ENCODE measurements around the gene CCDC200.
A peak's percentile ranks its signal among the peaks of the same experiment; 100 is the strongest.

CCDC200 gene

DNA sequence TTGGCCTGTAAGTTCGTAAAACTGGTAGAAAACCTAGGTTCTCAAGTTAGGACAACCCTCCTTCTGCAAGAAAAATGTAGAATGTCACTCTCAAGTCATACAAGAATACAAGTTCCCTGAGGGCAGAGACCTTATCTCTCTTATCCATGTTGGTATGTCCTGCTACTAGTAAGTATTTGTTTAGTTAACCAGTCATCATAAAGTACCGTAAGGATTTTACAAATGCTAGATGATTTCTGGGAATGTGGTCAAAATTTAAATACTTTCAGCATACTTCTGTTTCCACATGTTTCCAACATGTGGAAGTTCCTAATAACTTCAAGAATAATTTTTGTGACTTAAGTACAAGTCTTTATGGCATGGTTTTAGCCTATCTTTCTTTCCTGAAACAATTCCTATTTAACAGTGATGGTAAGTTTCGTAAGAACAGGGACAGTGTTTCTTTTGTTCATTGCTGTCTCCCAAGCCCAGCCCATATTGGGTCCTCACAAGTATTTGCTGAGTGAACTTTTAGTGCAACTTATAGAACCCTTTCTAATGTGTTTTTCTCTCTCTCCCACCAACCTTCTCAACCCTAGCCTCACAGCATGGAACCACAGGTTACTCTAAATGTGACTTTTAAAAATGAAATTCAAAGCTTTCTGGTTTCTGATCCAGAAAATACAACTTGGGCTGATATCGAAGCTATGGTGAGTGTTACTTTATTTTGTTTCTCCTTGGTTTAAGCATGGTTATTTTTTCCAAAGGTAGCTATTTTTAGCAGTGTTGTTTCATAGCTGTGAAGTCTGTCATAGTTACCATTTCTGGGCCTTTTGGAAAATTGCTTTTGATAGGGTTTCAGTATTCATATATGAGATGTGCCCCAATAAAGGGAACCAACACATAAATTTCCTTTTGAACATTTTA lies 53.0 kb downstream of the CCDC200 start:
- TF ChIP-seq, protein P1, sequence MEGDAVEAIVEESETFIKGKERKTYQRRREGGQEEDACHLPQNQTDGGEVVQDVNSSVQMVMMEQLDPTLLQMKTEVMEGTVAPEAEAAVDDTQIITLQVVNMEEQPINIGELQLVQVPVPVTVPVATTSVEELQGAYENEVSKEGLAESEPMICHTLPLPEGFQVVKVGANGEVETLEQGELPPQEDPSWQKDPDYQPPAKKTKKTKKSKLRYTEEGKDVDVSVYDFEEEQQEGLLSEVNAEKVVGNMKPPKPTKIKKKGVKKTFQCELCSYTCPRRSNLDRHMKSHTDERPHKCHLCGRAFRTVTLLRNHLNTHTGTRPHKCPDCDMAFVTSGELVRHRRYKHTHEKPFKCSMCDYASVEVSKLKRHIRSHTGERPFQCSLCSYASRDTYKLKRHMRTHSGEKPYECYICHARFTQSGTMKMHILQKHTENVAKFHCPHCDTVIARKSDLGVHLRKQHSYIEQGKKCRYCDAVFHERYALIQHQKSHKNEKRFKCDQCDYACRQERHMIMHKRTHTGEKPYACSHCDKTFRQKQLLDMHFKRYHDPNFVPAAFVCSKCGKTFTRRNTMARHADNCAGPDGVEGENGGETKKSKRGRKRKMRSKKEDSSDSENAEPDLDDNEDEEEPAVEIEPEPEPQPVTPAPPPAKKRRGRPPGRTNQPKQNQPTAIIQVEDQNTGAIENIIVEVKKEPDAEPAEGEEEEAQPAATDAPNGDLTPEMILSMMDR (conservative IDR thresholded peaks at IDR 0.05; ENCODE audit: low read depth, low read length), result no peak
- no peak overlapping the region for H3K4me3 ChIP-seq (ENCODE audit: low read depth, low read length)
- DNase-seq (ENCODE audit: low read depth), result peak; percentile 78

DNA sequence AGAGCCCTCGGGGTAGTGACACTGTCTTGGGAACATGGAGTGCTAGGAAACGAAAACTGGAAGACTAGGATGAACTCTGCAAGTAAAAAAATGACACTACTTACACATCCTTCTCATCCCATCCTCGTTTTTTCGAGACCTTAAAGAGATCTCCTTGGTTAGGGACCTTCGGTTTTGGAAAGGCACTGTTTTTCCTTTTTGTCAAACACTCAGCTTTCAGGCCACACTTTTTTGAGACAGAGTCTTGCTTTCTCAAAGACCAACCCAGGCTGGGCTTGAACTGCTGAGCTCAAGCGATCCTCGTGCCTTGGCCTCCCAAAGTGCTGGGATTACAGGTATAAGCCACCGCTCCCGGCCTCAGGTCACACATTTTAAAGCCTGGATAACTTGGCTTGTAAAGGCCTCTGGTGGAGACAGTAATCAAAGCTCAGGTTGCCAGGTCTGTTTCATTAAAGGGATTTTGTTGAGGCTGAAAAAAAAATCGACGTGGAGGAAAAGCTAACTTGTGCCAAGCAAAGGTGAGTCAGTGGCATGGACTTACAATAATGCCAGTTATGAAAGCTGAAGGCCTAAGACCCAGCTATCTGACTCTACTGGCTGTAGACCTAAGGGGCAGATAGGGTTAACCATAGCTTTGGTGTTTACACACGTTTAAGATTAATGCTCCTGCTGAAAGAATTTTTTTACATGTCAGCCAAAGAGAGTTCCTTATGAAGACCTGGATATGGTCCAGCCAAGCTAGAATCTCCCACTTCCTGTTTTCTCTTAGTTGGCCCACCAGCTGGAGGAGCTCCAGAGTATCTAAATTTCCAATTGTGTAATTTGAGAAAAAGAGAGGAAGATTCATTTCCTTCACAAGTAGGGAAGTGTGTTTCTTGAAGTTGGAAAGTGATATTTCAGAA lies 56.6 kb downstream of the CCDC200 start:
- H3K4me3 ChIP-seq (ENCODE audit: low read depth, low read length), result peak overlapping the region; percentile 84
- DNase-seq (ENCODE audit: low read depth), result peak; percentile 94
- TF ChIP-seq, protein P1 (conservative IDR thresholded peaks at IDR 0.05; ENCODE audit: low read depth, low read length), result peak; percentile 58

All from choroid plexus epithelial cell (primary cell).